HG03378 (cell line): ENCODE data around the gene RPL37.
"Not testable (repeated sequence)": the region's sequence is repeated elsewhere in the genome, so short reads cannot be mapped to it uniquely, and the experiment has no call there.

ENCODE experiments used
- ATAC-seq: cut with Tn5 transposase; IDR thresholded peaks from one replicate; pipeline ENCODE4 v1.9.1; 2021; ENCODE audit warnings: mild to moderate bottlenecking, moderate library complexity; ENCODE audit not compliant: unreplicated experiment

The RPL37 gene

DNA sequence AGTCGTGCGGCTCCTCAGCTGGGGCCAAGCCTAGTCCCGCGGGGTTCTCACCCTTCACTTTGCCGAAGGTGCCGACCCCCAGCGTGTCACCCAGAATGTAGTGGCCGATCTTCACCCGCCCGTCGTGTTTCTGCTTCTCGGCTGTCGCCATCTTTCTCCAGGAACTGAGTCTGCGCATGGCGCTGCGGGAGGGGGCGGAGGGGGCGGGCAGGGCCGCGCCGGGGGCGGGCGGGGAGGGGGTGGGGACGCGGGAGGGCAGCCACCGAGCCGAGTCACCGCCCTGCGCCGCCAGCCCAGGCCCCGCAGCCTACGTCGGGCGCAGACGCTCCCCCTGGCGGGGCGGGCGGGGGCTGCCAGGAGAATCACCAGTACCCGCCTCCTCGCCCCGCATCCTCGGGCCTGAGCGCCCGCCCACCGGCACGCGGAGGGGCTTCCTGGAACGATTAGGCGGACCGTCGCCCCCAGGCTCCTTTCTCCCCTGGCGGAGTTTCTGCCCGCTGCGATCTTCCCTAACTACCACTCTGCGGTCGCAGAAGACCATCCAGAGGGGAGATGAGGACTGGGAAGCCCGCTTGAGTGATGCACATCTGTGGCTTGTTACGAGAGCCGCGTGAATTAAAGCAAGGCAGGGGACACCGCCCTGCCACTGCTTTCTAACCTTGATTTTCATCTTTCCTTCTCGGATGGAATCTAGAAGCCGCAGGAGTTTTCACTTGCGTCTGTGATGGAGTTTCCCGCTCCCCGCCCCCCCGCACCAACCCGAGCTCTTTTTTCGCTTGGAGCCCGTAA, 36.8 kb downstream of the RPL37 start, which contains the start of gene PRKAA1:
PRKAA1 (minus strand) TSS at position 363 of the 789 bp plus-strand sequence; CDS start at position 178, 185 bp downstream.
- peak; percentile 80 for ATAC-seq

DNA sequence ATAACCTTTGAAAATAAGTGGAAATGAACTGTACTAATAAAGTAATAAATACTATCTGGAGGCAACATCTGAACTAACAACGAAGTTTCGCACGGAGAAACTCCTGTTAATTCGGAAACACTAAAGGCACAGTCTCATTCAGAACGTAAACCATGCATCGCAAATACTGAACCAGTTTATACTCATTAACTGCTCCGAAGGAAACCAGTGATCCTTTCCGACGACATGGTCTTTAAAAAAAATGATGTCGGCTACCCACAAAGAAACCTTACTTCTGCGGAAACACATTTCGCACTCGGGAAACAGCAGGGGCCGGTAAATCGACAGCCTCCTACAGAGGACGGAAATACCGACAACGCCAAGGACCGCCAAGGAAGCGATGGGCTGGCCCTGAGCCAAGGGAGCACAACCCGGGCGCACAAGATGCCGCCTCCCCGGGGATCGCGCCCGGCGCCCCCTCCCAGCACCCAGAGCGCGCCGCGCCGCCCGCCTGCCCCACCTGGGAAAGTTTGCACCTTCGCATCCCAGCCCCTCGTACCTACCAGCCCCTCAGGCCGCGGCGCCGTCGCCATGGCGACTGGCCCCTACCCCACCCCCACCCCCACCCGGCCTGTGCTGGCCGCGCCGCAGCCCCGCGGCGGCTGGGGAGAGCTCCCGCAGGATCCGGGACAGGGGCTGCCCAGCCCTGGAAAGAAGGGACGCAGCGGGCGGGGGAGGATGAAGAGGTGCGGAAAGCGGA, 37.6 kb downstream of the RPL37 start:
- peak; percentile 48 for ATAC-seq

DNA sequence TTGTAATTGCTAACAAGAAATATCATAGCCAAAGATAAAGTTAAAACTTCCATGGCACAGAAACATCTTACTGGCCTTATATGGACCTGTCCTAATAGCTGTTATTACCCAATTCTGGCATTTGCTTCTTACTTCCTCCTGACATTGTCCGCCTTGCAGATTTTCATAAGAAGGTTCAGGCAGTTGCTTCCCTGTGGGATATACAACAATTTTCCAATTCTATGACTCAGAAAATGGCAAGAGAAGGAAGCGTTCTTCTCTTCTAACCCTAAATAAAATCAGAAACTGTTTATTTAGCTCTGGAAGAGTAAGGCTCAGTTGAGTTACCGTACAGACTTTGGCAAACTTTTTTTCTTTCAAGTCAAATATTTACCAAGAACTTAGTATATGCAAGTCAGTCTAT, 38.5 kb downstream of the RPL37 start:
- ATAC-seq = no peak

DNA sequence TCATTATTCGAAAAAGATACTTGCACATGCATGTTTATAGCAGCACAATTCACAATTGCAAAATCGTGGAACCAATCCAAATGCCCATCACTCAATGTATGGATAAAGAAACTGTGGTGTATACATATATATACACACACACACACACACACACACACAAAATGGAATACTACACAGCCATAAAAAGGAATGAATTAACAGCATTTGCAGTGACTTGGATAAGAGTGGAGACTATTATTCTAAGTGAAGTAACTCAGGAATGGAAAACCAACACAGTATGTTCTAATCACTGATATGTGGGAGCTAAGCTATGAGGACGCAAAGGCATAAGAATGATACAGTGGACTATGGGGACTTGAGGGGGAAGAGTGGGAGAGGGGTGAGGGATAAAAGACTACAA, 40.1 kb downstream of the RPL37 start:
- not testable (repeated sequence) for ATAC-seq

DNA sequence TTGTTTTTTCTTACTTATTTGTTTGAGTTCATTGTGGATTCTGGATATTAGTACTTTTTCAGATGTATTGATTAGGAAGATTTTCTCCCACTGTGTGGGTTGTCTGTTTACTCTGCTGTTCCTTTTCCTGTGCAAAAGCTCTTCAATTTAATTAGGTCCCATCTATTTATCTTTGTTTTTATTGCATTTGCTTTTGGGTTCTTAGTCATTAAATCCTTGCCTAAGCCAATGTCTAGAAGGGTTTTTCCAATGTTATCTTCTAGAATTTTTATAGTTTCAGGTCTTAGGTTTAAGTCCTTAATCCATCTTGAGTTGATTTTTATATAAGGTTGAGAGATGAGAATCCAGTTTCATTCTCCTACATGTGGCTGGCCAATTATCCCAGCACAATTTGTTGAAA, 40.7 kb downstream of the RPL37 start:
- ATAC-seq = not testable (repeated sequence)

DNA sequence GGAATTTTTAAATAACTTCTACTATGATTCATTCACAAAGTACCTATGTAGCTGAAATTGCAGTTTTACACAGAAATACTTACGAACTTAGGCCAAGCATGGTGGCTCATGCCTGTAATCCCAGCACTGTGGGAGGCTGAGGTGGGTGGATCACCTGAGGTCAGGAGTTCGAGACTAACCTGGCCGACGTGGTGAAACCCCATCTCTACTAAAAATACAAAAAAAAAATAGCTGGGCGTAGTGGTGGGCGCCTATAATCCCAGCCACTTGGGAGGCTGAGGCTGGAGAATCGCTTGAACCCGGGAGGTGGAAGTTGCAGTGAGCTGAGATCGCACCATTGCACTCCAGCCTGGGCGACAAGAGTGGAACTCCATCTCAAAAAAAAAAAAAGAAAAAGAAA, 42.3 kb downstream of the RPL37 start:
- ATAC-seq = not testable (repeated sequence)

DNA sequence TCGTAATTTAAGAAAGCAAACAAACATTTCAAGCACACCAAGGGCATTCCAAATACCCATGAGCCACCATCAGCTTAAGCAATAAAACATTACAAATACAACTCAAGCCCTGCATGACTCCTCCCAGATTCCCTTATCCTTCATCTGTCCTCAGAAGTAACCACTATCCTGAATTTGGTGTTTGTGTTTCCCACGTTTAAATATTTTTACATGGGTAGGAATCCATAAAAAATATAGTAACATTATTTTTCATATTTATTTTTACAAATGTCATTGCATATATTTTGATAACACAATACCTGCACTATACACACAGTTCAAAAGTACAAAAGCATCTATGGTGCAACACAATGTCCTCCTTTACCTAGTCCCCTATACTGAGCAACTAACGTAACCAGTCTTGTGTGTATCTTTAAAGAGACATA, 43.3 kb downstream of the RPL37 start:
- ATAC-seq = no peak

DNA sequence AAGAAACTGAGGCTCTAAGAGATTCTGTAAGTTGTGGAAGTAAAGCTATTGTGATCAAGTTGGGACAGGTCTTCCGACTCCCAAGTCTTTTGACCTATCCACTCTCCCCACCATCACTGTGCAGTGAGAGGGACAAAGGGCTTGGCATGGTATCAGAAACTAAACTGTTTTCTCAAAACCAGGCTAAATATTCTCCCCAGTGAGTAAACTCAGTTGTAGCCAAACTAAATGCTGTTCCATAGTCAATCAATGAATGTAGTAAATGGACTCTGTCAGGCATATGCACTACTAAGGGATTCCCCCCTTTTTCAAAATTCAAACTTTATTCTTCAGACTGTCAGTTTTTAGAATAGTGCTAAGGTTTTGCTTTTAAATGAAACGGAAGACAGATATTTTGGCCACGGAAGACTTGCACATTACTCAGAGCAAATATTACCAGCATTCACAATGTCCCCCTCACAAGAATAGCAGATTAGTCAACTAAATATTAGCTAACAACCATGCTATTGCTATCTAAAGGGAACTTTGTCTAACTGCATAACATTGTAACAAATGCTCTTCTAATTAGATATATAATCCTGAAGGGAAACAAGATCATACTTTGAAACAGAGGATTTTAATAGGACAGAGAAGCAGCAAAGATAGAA, 44.0 kb downstream of the RPL37 start:
- ATAC-seq = no peak

DNA sequence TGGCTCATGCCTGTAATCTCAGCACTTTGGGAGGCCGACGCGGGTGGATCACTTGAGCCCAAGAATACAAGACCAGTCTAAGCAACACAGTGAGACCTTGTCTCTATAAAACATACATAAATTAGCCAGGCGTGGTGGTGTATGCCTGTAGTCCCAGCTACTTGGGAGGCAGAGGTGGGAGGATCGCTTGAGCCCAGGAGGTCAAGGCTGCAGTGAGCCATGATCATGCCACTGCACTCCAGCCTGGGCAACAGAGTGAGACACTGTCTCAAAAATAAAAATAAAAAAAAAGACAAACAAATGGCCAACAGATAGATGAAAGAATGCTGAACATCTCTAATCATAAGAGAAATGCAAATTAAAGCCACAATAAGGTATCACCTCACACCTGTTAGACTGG, 46.1 kb downstream of the RPL37 start:
- ATAC-seq = not testable (repeated sequence)

DNA sequence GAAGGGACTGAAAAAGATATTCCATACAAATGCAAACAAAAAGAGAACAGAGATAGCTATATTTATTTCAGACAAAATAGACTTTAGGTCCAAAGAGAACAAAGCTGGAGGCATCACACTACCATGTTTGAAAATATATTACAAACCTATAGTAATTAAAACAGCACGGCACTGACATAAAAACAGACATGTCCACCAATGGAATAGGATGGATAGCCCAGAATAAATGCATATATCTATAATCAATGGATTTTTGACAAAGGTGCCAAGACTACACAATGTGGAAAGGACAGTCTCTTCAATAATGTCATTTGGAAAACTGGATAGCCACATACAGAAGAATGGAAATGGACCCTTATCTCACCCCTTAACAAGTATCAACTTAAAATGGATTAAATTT, 47.0 kb downstream of the RPL37 start:
- no peak for ATAC-seq

DNA sequence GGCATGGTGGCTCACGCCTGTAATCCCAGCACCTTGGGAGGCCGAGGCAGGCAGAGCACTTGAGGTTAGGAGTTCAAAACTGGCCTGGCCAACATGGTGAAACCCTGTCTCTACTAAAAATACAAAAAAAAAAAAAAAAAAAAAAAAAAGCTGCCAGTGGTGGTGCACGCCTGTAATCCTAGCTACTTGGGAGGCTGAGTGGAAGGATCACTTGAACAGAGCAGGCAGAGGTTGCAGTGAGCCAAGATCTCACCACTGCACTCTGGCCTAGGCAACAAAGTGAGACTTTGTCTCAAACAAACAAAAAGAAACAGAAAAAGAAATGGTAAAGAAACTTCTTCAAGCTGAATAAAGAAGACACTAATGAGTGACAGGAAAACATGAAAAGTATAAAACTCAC, 48.4 kb downstream of the RPL37 start:
- ATAC-seq = not testable (repeated sequence)

DNA sequence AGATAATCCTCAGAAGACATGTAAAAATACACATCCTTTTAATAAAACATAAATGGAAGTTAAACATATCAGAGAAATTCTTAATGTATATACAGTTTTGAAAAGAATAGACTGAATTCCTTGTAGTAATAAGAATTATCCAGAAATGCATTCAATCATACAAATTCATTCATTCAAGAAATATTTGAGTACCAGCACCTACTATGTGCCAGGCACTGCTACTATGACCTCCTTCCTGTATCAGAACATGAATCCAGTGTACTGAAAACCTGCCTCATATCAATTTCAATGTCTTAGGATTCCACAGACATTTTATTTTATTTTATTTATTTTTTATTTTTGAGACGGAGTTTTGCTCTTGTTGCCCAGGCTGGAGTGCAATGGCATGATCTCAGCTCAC, 50.1 kb downstream of the RPL37 start:
- no peak for ATAC-seq

DNA sequence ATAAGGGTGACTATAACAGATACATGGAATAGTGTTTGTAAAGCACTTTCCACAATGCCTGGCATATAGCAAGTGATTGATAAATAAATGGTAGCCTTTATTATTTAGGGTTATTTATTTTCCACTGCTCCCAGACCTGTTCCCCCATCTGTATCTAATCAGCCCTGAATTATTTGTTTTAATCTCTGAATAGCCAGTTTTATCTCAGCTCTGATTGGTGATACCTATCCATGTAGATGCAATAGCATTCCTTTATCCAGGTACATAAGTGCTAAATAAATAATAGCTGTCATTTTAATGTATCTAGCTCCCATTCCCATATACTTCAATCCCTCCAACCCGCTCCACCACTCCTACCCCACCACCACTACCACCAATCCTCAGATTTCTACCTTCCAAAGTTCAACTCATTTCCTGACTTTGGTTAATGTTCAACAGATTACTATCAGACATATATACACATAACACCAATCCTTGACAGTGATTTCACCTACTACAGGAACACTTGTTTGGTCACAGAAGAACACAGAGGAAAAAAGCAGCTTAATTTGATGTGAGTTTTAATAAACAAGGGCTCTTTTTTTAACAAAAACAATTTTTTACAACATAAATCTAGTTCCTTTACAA, 50.9 kb downstream of the RPL37 start:
- no peak for ATAC-seq

DNA sequence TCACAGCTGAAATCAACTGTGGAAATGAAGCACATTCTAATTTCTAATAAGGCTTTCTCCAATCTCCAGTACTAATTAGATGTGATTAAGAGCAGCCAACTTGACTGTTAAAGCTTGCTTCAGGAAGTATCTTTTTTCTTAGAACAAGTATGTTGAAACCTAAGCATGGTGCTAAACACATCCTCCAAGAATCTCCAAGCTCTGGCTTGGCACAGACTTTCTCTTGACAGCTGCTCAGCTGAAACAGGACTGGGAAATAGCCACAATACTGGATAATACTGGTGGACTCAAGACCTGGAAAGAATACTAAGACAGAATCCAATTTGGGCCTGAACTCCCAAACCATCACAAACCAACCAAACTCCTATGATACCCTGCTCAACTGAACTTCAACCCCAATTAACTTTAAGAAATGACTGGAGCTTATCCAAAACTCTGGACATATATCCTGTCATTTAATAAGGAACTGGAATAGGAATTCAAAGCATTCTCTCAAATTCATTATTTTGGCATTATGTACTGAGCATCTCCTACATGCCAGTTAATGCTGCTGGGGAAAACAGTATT, 53.1 kb downstream of the RPL37 start:
- no peak for ATAC-seq

DNA sequence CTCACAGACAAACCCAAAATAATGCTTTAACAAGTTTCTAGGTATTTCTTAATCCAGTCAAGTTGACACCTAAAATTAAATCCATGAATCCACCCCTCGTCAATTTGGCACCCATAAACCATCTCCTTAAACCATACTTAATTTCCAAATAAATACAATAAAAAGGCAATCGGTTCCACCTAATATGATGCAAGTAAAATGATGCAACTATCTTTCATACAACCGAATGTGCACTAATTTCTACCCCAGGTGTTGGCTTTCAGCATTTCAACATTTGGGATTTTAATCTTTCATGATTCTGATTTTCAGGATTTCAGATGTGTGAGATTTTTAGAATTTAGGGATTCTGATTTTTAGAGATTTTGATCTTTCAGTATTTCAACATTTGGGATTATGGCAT, 54.2 kb downstream of the RPL37 start:
- ATAC-seq = no peak

DNA sequence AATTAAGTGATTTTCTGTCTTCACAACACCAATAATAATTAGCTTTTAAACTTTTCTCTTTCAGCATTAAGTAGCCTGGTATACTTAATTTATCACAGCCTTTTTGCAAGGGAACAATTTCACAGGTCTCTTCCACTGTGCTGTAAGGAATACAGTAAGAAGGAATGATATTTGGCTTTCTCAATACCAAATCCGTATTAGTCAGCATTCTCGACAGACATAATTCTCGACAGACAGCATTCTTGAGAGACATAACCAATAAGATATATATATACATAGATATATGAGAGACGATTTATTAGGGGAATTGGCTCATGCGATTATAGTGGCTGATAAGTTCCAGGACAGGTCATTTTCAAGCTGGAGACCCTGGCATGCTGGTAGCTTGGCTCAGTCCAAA, 54.8 kb downstream of the RPL37 start:
- no peak for ATAC-seq

DNA sequence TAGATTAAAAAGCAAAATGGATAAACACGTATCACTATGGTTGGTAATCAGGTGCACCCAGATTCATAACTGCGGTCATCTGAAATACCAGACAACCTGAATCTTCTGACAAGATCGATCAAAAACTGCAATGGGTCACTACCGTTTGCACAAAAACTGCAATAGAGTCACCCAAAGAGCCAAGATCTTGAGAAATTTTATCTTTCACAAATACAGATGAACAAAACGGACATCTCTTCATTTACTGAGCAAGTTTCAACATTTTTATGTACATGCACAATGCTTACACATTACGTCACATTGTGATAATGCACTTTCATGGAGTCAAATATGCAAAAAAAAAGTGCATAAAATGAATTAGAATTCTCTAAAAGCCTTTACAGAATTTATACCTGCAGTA, 55.5 kb downstream of the RPL37 start:
- ATAC-seq = no peak

DNA sequence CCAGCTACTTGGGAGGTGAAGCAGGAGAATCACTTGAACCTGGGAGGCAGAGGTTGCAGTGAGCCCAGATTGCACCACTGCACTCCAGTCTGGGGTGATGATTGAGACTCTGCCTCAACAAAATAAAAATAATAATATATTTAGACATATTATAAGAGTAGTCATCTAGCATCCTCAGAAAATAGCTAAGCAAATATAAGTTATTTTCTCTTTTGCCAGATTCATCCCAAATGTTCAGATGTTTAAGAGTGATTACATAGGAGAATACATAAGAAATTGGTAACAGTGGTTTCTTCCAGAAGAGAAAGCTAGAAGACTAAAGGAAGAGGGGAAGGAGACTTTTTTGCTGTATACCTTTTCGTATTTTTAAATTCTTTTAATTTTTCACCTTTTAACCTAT, 56.9 kb downstream of the RPL37 start:
- ATAC-seq = no peak

DNA sequence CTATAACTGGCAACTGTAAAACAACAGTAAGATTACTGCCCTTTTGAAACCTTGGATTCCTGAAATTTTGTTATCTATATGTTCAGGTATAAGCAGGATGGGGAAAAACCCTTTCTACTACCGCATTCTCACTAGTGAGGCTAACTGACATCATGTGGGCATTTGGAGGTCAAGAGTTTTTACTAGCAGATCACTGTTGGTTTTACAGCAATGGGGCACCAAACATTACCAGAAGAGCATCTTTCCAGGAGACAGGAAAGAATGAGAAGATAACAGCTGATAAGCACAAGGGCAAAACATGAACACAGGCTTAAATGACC, 58.4 kb downstream of the RPL37 start:
- no peak for ATAC-seq

DNA sequence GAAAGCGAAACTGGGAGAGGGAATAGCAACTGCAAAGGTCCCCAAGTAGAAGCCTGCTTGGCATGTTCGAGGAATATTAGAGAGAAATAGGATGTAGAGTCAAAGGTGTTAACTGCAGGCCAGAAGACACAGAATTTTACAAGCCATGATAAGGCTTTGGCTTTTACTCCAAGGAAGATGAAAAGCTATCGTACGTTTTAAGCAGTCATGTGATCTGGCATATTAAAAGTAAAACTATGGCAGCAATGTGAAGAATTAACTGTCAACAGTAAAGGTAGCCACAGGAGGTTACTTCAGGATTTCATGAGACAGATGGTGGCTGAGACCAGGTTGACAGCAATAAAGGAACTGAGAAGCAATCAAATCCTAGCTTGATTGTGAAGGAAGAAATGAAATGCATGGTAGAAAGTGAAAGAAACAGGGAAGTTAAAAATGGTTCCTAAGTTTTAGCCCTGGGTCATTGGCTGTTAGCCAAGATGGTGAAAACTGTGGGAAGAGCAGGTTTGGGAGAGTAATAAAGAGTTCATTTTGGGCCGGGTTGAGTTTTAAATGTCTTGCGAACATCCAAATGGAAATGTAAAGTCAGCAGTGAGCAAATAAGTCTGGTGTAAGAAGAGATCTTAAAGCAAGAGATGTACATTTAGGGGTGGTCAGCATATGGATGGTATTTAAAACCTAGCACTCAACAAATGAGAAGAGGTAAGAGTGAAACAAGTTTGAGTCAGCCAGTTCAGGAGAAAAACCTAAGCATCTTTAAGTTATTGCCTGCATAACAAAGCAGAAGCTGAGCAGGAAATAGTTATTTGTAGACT, 59.0 kb downstream of the RPL37 start:
- no peak for ATAC-seq
